Astrocyte of the spinal cord (primary cell): ENCODE data around the gene CYTIP.
"Not testable (repeated sequence)": the region's sequence is repeated elsewhere in the genome, so short reads cannot be mapped to it uniquely, and the experiment has no call there.

Source experiments
- DNase-seq: peaks from one replicate; pipeline ENCODE4 v3.0.0; 2011; ENCODE audit warnings: low read depth, low spot score
- H3K4me3 ChIP-seq: 2 replicates; pipeline ENCODE4 v1.5.1; 2011; ENCODE audit warnings: low read depth, mild to moderate bottlenecking, low read length, moderate library complexity
- in situ Hi-C: cut with HindIII; loops from 2 replicates; pipeline ENCODE4 v1.10.0; 2017; ENCODE audit warnings: low sequenced_read_pairs
- TF ChIP-seq, protein P1 (sequence below): IDR thresholded peaks from 2 replicates; pipeline ENCODE4 v1.5.1; 2012; ENCODE audit warnings: low read depth, mild to moderate bottlenecking, low read length, inconsistent platforms

The CYTIP gene

GRCh38 chr2:157388827-157389226 is 55.1 kb downstream of the CYTIP start:
- TF ChIP-seq, protein P1, sequence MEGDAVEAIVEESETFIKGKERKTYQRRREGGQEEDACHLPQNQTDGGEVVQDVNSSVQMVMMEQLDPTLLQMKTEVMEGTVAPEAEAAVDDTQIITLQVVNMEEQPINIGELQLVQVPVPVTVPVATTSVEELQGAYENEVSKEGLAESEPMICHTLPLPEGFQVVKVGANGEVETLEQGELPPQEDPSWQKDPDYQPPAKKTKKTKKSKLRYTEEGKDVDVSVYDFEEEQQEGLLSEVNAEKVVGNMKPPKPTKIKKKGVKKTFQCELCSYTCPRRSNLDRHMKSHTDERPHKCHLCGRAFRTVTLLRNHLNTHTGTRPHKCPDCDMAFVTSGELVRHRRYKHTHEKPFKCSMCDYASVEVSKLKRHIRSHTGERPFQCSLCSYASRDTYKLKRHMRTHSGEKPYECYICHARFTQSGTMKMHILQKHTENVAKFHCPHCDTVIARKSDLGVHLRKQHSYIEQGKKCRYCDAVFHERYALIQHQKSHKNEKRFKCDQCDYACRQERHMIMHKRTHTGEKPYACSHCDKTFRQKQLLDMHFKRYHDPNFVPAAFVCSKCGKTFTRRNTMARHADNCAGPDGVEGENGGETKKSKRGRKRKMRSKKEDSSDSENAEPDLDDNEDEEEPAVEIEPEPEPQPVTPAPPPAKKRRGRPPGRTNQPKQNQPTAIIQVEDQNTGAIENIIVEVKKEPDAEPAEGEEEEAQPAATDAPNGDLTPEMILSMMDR, result no peak
- in situ Hi-C loops, result no loop called here
- DNase-seq, result no peak
- no peak overlapping the region for H3K4me3 ChIP-seq

- TF ChIP-seq, protein P1, result no peak
- in situ Hi-C loops, result no loop called here
- no peak overlapping the region for H3K4me3 ChIP-seq
- DNase-seq, result no peak
Measured at GRCh38 chr2:157386747-157387146, 57.1 kb downstream of the CYTIP start.

DNA sequence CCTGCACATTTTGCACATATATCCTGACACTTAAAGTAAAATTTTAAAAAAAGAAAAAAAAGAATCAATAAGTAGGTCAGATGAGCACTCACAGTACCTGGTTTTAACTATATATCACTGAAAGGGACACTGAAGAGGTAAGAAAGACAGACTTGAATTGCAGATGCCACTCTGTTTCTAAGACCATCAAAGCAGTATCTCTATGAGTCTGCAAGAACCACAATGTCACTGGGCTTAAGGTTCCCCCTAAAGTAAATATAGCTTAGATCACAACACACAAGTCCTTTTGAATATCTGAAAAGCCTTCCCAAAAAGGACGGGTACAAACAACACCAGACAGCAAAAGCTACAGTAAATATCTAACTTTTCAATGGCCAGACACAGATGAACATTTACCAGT is 57.6 kb downstream of the CYTIP start:
- no peak overlapping the region for H3K4me3 ChIP-seq
- in situ Hi-C loops, result no loop called here
- TF ChIP-seq, protein P1, result no peak
- no peak for DNase-seq

DNA sequence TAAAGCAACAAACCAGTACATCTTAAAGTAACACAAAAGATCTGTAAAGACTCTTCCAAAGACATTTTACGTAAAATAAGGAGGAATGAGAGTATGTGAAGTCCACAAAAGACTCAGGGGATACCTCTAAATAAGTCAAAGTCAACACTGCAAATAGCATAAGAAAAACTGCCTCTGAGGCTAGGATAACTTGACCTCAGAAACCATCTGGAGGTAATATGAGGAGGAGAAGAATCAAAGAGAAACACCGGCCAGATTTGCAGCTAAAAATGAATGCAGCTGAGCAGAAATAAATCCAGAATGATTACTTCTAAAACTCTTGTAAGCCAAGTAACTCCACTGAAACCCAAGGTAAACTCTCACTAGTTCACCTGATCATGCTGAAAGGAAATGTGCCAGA is 66.0 kb downstream of the CYTIP start:
- in situ Hi-C loops, result no loop called here
- no peak overlapping the region for H3K4me3 ChIP-seq
- DNase-seq, result no peak
- TF ChIP-seq, protein P1, result no peak

- H3K4me3 ChIP-seq, result no peak overlapping the region
- in situ Hi-C loops, result no loop called here
- TF ChIP-seq, protein P1, result no peak
- no peak for DNase-seq
Measured at GRCh38 chr2:157376041-157376440, 67.8 kb downstream of the CYTIP start.

- TF ChIP-seq, protein P1, result no peak
- in situ Hi-C loops, result no loop called here
- no peak for DNase-seq
- no peak overlapping the region for H3K4me3 ChIP-seq
Measured at GRCh38 chr2:157375384-157375783, 68.5 kb downstream of the CYTIP start.

GRCh38 chr2:157368508-157368907 is 75.4 kb downstream of the CYTIP start:
- H3K4me3 ChIP-seq, DNase-seq, in situ Hi-C loops: not testable (repeated sequence)
